GM18498 (cell line): ENCODE results near the gene SECTM1.

ENCODE experiments used
- ATAC-seq: cut with Tn5 transposase; IDR thresholded peaks from one replicate; pipeline ENCODE4 v1.9.1; 2021; ENCODE audit warnings: mild to moderate bottlenecking, moderate library complexity; ENCODE audit not compliant: unreplicated experiment

Gene SECTM1

DNA sequence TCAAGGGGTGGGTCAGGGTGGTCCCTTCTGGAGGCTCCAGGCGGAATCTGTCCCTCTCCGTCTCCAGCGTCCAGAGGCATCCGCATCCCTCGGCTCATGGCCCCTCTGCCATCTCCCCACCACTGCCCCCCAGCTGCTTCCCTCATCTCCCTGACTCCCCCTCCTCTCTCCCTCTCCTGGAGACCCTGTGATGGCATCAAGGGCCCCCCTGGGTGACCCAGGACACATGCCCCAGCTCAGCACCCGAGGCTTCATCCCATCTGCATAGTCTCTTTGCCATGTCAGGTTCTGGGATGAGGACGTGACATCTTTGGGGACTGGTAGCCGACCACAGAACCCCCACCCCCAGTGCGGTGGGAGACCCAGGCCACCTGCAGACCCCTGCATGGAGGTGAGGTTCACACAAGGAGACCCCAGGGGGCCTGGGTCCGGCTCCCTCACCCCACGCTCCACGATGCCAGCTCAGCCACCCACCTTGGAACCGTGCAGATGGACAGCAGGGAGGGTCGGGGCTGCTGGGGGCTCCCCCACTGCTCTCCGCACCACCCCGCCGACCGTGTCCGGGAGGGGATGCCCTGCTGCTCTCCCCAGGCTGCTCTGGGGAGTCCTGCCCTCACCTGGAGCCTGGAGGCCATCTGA, 3.8 kb downstream of the SECTM1 start:
- ATAC-seq: no peak

DNA sequence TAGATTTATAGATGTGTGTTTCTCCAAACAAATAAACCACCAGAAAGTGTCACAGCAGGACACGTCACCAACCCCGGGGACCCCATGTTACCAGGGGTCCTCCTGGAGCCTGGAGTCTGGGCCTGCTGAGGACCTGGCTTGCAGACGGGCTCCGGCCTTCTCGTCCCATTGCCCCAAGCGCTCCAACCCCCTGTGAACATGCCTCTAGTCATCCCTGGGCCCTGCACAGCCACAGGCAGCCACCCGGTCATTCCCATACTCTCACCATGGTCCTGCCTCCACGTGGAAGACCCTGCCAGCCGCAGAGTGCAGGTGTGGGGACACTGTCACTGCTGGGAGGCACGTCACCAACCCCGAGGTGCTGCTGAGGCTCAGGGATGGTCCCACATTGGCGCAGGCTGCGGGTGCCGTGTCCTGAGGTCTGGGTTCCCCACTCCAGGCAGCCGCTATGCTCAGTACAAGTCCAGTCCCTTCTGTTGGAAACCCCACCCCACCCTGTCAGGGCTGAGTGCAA, 4.5 kb downstream of the SECTM1 start:
- no peak for ATAC-seq

DNA sequence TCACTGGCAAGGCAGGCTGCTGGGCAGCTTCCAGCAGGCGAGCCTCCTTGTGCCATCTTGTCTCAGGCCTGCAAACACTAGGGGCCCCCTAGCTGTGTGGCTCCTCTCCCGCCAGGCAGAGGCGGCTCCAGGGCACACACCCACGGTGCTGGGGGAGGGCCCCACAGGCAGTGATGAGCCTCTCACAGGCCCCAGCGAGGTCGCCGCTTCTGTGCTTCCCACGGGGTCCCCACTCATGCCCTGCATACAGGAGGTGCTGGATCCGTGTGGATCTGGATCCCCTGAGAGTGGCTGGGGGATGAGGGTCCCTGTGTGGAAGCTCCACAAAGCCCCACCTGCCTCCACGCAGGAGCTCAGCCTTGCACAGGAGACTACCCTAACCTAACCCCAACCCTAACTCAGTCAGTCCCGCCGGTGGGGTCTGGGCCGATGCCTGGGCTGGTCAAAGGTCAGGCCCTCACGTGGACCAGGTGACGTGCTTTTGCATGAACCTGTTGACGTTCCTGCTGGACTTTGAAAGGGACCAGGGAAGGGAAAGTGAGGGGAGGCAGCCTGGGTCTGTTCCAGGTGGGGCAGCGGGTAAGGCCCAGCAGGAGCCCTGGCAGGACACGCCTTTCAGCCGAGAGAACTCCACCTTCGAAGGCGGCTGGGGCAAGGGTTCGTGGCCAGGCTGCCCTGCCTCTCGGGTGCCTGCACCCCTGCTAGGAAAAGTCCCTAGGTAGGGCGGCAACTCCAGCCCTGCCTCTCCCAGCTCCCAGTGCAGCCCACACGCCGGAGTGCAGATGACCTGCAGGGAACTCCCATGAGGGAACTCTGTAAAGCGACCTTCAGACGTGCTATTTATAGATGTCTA, 5.2 kb downstream of the SECTM1 start:
- no peak for ATAC-seq

DNA sequence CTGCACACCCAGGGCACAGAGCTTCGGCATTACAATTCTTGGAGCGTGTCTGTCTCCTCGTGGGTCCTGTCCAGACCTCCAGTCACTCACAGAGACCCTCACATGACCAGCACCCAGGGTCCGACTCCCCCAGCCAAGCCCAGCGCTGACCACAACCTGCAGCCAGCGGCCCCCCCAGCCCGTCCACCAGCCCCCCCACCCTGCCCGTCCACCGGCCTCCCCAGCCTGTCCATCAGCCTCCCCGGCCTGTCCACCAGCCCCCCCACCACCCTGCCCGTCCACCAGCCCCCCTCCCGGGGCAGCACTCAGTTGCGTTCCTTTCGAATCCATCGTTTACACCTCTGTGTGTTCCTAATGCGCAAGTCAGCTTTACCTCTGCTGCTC, 5.8 kb downstream of the SECTM1 start:
- ATAC-seq: no peak

DNA sequence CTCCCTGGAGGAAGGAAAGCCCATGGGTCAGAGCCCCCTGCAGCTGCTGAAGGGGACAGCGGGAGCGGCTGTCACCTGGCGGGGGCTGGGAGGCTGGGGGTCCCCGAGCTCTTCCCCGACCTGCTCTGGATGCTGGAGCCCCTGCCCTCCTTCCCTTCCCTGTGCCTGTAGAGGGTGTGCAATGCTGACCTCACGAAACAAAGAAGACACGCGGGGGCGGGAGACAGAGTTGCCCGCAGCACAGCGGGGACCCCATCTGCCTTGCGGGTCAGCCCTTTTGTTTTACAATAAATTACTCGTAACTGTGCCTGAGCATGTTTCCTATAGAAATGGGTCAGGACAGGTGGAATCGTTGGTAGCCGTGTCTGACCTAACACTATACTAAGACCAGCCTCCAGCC, 6.3 kb downstream of the SECTM1 start:
- ATAC-seq: no peak

DNA sequence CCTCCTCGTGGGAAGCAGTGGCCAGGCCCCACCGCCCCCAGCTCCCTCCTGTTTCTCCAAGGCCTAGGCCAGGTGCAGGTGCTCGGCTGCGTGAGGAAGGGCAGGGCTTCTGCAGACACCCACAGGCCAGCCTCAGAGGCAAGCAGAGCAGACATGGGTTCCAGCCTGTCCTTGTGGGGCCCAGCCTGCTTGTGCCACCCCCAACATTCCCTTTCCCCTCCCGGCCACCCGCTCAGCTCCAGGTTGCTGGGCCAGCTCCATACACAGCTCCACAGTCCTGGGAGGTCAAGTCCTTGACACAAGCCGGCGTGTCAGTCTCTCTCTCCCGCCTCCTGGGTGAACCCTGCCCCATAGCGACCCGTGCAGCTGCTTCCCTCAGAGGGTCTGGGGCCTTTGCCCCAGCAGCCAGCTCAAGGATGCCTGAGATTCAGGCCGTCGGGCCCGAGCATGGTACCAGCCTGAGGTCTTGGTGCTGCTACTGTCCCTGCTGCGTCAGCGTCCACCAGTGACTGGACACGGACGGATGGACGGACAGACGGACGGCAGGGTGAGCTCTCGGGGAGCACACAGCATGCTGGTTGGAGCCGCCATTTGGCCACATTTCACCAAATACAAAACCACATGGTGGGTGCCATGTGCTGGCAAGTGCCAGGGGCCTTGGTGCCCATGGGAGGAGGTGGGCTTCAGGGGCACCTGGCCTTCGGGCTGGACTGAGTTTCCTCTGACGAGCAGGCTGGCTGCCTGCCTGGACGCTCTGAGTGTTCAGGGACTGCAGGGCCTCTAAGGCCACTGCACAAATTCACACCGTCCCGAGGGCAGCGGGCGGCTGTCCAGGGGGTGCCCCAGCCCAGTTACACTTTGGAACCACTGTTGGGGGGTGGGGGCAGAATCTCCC, 8.0 kb downstream of the SECTM1 start:
- ATAC-seq: no peak

DNA sequence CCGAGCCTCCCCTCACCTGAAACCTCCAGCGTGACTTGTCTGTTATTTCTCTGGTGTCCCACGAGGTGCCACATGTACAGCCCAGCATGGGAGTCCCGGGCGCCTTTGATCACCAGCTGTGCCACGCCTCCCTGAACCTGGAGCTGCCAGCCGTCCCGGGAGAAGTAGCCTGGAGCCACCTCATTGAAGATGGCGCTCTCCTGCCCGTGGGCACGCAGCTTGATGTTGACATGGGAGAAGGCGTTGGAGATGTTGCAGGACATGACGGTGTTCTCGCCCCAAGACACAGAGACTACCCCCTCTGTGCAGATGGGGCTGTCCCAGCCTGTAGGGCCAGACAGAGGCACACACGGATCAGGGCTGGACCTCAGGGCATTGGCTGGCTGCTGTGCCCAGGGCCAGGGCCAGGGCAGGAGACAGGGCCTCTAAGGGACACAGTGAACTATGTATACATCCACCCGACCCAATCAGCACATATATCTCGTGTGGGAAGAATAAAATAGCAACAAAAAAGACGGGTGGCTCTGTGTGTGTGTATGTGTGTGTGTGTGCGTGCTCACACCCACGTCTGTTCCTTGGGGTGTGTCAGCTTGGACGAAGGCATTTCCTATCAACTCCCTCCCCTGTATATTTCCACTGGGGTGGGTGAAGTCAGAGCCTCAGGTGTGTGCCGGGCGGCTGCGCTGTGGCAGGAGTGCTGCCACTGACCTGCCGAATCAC, 8.8 kb downstream of the SECTM1 start:
- ATAC-seq: no peak

DNA sequence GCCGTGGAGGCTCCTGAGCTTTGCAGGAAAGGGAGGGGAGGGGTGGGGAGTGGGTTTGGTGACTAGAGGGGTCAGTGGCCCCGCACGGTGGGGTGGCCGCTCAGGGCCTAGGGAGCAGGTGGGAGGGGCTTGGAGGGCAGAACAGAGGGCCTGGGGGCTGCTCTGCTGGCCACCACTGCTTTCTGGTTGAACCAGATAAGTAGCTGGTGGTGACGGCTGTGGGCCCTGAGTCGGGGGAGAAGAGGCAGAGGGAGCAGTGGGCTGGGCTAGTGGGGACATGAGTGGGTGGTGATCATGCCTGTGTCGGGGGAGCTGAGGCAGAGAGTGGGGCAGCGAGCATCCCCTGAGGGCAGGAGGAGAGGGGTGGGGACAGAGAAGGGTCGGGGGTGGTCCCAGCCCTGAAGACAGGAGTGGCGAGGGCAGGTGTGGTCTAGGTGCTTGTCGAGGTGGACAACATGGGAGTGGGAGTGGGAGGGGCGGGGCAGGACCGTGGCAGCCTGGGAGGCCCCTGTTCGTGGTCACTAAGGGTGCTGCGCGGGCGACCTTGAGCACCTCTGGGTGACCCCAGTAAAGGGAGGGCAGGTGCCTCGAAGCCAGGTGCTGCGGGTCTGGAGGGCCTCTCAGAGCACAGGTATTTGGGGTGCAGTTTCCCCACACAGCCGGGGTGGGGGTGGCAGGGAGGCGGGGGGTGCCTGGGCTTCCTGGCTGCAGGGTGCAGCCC, 9.9 kb downstream of the SECTM1 start:
- no peak for ATAC-seq

DNA sequence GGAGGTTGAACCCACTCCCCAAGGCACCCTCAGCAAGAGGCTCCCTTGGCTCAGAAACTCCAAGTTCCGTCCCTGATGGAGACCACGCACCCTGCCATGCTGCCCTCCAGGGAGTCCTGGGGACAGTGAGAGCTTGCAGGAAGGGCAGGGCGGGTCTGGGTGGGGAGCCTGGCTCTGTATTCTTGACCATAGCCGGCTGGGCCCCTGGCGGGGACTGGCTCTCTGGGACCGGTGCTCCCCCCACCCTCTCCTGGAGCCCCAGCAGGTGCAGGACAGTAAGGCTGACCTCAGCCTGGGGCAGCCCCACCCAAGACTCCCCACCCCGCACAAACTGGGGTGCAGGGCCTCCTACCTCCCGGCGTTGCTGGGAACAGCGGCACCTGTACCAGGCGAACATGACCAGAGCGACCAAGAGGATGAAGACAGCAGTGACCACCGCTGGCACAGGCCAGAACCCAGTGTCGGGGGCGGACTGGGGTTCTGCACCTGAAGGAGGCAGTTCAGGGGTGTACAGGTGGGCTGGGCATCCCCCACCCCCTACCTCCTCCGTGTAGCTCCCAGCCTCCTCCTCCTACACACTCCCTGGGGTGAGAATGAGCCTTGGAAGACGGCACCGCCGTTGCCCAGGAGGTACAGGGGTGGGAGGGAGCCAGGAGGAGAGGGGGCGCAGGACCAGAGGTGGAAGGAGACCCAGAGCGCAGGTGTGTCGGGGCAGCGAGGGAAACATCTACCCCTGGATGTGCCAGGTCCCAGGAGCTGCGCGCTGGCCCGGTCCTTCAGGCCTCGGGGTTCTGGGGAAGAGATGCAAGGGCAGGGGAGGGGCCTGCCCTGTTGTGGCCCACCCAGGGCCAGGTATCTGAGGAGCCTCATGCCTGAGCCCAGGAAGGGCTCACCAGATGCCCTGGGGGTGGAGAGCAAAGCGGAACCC, 10.8 kb downstream of the SECTM1 start:
- ATAC-seq: no peak

DNA sequence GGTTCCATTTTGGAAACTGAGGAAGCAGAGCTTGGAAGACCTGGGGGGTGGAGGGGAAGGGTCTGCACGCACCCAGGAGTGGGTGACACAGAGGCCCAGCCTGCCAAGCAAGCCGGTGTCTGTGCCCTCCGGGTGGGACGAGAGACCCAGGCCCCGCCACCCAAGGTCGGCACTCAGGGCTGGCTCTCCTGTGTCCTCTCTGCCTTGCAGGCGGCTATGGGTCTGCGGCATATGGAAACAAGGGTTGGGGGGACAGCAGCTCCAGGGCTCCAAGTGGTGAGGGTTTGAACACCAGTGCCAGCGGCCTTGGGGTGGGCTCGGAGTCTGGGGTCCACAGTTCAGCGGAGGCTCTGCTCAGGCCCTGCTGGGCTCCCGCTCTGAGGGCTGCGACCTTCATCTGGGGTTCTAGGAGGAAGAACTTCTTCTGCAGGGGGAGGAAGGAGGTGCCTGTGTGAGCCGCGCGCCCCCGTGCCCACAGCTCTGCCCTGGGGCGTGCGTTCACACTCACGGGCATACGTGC, 11.6 kb downstream of the SECTM1 start:
- ATAC-seq: no peak

DNA sequence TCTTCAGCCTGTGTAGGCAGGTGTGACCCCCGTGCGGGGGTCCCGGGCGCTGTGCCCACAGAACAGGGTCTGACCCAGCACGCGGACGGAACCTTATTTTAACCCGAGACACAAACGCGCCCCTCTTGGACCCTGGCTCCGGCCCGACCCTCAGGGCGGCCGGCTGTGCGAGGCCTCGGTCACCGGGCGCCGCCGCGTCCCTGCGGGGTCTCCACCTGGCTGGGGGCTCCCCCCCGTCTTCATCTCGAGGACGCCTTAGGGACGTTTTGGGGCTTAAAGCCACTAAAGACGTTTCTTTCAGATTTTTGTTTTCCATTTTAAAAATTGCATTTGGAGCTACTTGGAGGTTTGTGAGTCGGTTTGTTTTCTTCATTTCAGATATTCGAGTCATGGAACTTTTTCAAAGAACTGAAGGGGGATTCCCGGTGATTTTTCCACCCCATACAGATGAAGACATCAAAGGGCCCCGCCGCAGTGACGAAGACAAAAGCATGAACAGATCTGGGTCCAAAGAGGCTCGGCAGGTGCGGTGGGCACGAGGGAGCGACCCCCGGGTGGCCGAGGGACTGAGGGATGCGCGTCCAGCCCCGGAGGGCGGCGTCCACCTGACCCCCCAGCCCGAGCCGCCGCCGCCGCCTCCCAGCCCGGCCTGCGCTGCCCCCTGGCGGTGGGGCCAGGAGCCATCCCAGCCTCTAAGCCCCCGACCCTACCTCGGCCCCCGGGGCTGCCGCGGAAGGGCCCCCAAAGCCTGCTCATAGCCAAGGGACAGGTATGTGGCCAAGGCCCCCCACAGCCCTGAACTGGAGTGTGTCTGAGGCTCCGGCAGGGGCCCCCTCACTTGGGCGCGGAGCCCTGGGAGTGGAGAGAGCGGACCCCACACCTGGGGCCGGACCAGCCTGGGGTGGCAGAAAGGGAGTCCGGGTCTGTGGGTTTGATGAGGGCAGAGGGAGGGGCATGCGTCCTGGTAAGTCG, 12.3 kb downstream of the SECTM1 start:
- no peak for ATAC-seq

DNA sequence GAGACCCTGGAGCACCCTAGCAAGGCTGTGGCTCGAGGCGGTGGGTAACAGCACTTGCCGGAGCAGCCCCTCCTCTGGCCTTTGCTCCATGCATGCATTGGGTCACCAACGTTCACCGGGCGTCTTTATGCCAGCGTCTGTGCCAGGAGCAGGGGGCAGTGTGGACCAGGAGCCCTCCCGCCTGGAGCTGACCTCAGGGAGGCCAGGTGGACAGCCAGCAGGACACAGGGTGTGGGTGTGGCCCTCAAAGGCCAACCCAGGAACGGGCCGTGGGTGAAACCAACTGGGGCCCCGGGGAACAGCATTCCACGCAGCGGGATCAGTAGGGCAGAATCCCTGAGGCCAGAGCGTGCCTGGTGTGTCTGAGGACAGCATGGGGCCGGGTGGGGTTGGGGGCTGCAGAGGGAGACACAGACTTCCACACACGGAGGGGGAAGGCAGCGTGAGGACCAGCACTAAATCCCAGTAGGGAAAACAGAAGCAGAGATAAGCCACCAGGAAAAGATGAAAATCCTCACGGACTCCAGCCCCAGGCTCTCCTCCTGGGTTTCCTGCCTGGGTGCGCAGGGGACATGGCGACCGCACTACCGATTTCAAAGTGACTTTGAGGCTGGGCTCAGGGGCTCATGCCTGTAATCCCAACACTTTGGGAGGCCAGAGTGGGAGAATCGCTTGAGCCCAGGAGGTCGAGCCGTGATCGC, 13.3 kb downstream of the SECTM1 start:
- ATAC-seq: no peak

DNA sequence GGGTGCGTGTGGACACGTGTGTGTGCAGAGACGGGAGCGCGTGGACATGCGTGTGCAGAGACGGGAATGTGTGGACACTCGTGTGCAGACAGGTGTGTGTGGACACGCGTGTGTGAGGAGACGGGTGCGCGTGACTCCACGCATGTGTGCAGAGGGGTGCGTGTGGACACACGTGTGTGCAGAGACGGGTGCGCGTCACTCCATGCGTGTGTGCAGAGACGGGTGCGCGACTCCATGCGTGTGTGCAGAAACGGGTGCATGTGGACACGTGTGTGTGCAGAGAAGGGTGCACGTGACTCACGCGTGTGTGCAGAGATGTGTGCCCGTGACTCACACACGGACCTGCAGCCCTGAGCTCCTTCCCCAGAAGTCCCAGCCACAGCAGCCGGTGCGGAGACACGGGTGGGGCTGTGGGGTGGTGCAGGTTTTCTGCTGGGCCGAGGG, 13.9 kb downstream of the SECTM1 start:
- no peak for ATAC-seq

DNA sequence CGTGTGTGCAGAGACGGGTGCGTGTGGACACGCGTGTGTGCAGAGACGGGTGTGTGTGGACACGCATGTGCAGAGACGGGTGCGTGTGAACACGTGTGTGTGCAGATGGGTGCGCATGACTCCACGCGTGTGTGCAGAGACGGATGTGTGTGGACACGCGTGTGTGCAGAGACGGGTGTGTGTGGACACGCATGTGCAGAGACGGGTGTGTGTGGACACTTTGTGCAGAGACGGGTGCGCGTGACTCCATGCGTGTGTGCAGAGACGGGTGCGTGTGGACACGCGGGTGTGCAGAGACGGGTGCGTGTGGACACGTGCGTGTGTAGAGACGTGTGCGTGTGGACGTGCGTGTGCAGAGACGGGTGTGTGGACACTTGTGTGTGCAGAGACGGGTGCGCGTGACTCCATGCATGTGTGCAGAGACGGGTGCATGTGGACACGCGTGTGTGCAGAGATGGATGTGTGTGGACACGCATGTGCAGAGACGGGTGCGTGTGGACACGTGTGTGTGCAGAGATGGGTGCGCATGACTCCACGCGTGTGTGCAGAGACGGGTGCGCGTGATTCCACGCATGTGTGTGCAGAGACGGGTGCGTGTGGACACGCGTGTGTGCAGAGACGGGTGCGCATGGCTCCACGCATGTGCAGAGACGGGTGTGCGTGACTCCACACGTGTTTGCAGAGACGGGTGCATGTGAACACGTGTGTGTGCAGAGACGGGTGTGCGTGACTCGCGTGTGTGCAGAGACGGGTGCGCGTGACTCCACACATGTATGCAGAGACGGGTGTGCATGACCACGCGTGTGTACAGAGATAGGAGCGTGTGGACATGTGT, 14.6 kb downstream of the SECTM1 start:
- no peak for ATAC-seq

DNA sequence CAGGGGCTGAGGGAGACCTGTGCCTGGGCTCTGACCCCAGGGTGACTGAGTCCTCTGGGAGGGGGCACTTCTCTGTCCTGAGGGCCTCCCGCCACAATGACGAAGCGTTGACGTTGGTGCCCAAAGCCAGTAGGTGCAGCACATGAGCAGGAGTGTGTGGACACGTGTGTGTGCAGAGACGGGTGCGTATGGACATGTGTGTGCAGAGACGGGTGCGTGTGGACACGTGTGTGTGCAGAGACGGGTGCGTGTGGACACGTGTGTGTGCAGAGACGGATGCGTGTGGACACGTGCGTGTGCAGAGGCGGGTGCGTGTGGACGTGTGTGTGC, 15.4 kb downstream of the SECTM1 start:
- no peak for ATAC-seq
